Mesendoderm (in vitro differentiated cells): ENCODE results near the gene CCNT1.
"Not testable (repeated sequence)": the region's sequence is repeated elsewhere in the genome, so short reads cannot be mapped to it uniquely, and the experiment has no call there.

Source experiments
- DNase-seq: peaks from one replicate; pipeline ENCODE4 v3.0.0; 2013
- H2AK5ac ChIP-seq: 2 replicates; pipeline ENCODE4 v1.6.1; 2013; ENCODE audit warnings: low read length, inconsistent platforms
- H2BK120ac ChIP-seq: 2 replicates; pipeline ENCODE4 v1.6.1; 2013; ENCODE audit warnings: low read depth, mild to moderate bottlenecking, low read length, moderate library complexity, mixed read lengths
- H2BK15ac ChIP-seq: replicated peaks from 2 replicates; pipeline ENCODE4 v1.6.1; 2013; ENCODE audit warnings: low read depth, mild to moderate bottlenecking, moderate library complexity
- H2BK5ac ChIP-seq: 2 replicates; pipeline ENCODE4 v1.6.1; 2013; ENCODE audit warnings: low read length, inconsistent platforms
- H3K18ac ChIP-seq: 2 replicates; pipeline ENCODE4 v1.6.1; 2013; ENCODE audit warnings: mild to moderate bottlenecking, low read length, mixed read lengths
- H3K23ac ChIP-seq: one replicate; pipeline ENCODE4 v1.6.1; 2013; ENCODE audit warnings: low read length
- H3K27ac ChIP-seq: 2 replicates; pipeline ENCODE4 v1.5.1; 2013; ENCODE audit warnings: low read depth, mild to moderate bottlenecking, inconsistent platforms, low read length, moderate library complexity
- H3K27me3 ChIP-seq: 2 replicates; pipeline ENCODE4 v1.6.1; 2013; ENCODE audit warnings: low read length, control low read depth, mild to moderate bottlenecking, inconsistent platforms; ENCODE audit not compliant: insufficient read depth, poor library complexity
- H3K36me3 ChIP-seq: 2 replicates; pipeline ENCODE4 v1.6.1; 2013; ENCODE audit warnings: low read length, inconsistent platforms; ENCODE audit not compliant: control insufficient read depth, insufficient read depth
- H3K4ac ChIP-seq: one replicate; pipeline ENCODE4 v1.6.1; 2013; ENCODE audit warnings: low read depth, mild to moderate bottlenecking, low read length, moderate library complexity
- H3K4me1 ChIP-seq: 2 replicates; pipeline ENCODE4 v1.6.1; 2013; ENCODE audit warnings: low read depth, low read length, inconsistent platforms; ENCODE audit not compliant: control insufficient read depth
- H3K4me2 ChIP-seq: 2 replicates; pipeline ENCODE4 v1.6.1; 2013; ENCODE audit warnings: low read length
- H3K4me3 ChIP-seq: 2 replicates; pipeline ENCODE4 v1.5.1; 2013; ENCODE audit warnings: mild to moderate bottlenecking, low read length
- H3K56ac ChIP-seq: one replicate; pipeline ENCODE4 v1.6.1; 2013; ENCODE audit warnings: low read length
- H3K79me1 ChIP-seq: 2 replicates; pipeline ENCODE4 v1.6.1; 2013; ENCODE audit warnings: low read length, inconsistent platforms
- H3K79me2 ChIP-seq: 2 replicates; pipeline ENCODE4 v1.6.1; 2013; ENCODE audit warnings: mild to moderate bottlenecking, low read length; ENCODE audit not compliant: control insufficient read depth, insufficient read depth
- H3K9ac ChIP-seq: 2 replicates; pipeline ENCODE4 v1.6.1; 2013; ENCODE audit warnings: low read length, inconsistent platforms
- H4K5ac ChIP-seq: one replicate; pipeline ENCODE4 v1.6.1; 2013; ENCODE audit warnings: low read length
- H4K8ac ChIP-seq: one replicate; pipeline ENCODE4 v1.6.1; 2013; ENCODE audit warnings: low read depth, mild to moderate bottlenecking, control low read depth, low read length, moderate library complexity
- WGBS: extraction: QIAGEN DNeasy Blood & Tissue Kit; methylation state at CpG from one replicate; pipeline ENCODE4 v1.1.7; 2013; ENCODE audit warnings: low lambda C conversion rate, missing lambda C conversion rate; ENCODE audit not compliant: insufficient coverage; ENCODE audit errors: extremely low coverage; 5-methylcytosine and 5-hydroxymethylcytosine counted together

The CCNT1 gene

DNA sequence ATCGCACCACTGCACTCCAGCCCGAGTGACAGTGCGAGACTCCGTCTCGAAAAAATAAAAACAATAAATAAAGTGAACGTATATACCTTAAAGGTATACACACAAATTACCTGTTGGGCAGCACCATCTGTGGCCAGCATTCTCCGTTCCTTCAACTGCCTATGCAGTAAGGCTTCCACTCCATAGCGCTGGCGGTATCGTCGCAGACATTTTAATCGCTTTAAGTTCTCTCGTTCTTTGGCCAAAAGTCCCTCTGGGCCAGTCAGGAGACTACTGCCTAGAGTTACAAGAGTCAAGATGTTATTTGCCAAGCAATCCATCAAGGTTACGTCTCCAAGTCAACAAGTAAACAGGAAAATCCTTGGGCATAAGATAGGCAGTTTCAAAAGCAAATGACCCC is 47.5 kb downstream of the CCNT1 start:
- no peak overlapping the region for H3K27ac ChIP-seq
- no peak overlapping the region for H2BK15ac ChIP-seq
- no peaks in the 10 kb centered on the region for H3K4me1 ChIP-seq
- H3K36me3 ChIP-seq = peaks cover 8% of the 10 kb centered on the region
- H3K79me1 ChIP-seq = peaks cover 1% of the 10 kb centered on the region
- no peak overlapping the region for H3K56ac ChIP-seq
- no peak for DNase-seq
- no CpG with 5 or more reads among the region's 14 CpGs for WGBS
- H2BK5ac ChIP-seq = no peak overlapping the region
- no peak overlapping the region for H2AK5ac ChIP-seq
- H3K23ac ChIP-seq = no peak overlapping the region
- no peak overlapping the region for H3K9ac ChIP-seq
- no peak overlapping the region for H3K4ac ChIP-seq
- H3K18ac ChIP-seq = no peak overlapping the region
- no peak overlapping the region for H3K4me3 ChIP-seq
- H3K27me3 ChIP-seq = no peaks in the 10 kb centered on the region
- H2BK120ac ChIP-seq = no peak overlapping the region
- H4K8ac ChIP-seq = no peak overlapping the region
- H3K4me2 ChIP-seq = no peak overlapping the region
- H4K5ac ChIP-seq = no peak overlapping the region
- peaks cover 5% of the 10 kb centered on the region for H3K79me2 ChIP-seq

DNA sequence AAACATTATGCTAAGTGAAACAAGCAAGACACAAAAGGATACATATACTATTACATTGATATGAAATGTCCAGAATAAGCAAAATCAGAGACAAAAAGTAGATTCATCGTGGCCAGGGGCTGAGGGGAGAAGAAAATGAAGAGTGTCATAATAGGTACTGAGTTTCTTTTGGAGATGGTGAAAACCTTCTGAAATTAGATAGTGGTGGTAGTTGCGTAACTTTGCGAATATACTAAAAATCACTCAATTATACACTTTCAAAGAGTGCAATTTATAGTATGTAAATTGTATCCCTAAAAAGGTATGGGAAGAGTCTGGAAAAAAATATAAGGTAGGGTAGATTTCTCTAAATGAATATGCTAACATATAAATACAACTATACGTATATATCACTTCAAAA is 56.6 kb downstream of the CCNT1 start:
- no peaks in the 10 kb centered on the region for H3K79me1 ChIP-seq
- no peak overlapping the region for H4K8ac ChIP-seq
- H4K5ac ChIP-seq = no peak overlapping the region
- no peak overlapping the region for H2BK5ac ChIP-seq
- no CpG with 5 or more reads among the region's 4 CpGs for WGBS
- H2BK15ac ChIP-seq = no peak overlapping the region
- H3K36me3 ChIP-seq = peaks cover 5% of the 10 kb centered on the region
- no peaks in the 10 kb centered on the region for H3K79me2 ChIP-seq
- H3K9ac ChIP-seq = no peak overlapping the region
- no peak overlapping the region for H2BK120ac ChIP-seq
- no peak overlapping the region for H3K23ac ChIP-seq
- H3K4me1 ChIP-seq = no peaks in the 10 kb centered on the region
- no peaks in the 10 kb centered on the region for H3K27me3 ChIP-seq
- no peak overlapping the region for H3K18ac ChIP-seq
- H3K27ac ChIP-seq = no peak overlapping the region
- DNase-seq = no peak
- H2AK5ac ChIP-seq = no peak overlapping the region
- no peak overlapping the region for H3K4me3 ChIP-seq
- H3K4me2 ChIP-seq = no peak overlapping the region
- H3K4ac ChIP-seq = no peak overlapping the region
- H3K56ac ChIP-seq = no peak overlapping the region

DNA sequence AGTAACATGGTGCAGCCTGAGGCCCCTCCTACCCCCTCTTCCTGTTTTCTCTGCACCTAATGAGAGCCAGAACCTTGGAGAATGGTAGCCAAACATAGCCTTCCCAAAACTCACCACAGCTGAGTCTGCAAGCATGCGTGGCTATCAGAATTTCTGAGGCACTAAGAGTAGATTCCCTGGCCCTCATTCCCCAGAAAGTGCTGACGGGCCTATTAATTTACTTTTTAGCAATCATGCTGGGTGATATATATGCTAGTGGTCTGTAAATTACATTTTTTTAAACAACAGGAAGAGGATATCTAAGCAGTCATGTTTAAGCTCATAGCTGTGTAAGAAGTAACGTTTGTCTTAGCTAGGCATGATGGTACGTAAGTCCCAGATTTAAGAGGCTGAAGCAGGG is 64.8 kb downstream of the CCNT1 start:
- peaks cover 6% of the 10 kb centered on the region for H3K36me3 ChIP-seq
- DNase-seq = no peak

DNA sequence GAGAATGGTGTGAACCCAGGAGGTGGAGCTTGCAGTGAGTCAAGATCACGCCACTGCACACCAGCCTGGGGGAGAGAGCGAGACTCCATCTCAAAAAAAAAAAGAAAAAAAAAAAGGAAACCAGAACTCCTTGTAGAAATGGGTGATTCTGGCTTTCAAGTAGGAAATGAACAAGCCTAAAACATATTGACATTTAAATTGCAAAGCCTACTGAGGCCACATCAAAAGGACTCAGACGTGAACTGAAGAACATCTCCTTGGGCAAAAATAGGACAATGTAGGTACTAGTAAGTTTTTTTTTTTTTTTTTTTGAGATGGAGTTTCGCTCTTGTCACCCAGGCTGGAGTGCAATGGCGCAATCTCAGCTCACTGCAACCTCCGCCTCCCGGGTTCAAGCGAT is 71.2 kb downstream of the CCNT1 start:
- not testable (repeated sequence) for H3K18ac ChIP-seq, H2BK15ac ChIP-seq, DNase-seq, H3K36me3 ChIP-seq, H3K23ac ChIP-seq, H3K27ac ChIP-seq, H2AK5ac ChIP-seq, H3K4me3 ChIP-seq, H3K4me2 ChIP-seq, H3K56ac ChIP-seq, H3K27me3 ChIP-seq, H4K5ac ChIP-seq, H2BK120ac ChIP-seq, H3K79me2 ChIP-seq, H3K9ac ChIP-seq, H2BK5ac ChIP-seq, H3K4ac ChIP-seq, H3K4me1 ChIP-seq, H3K79me1 ChIP-seq, H4K8ac ChIP-seq
- no CpG with 5 or more reads among the region's 8 CpGs for WGBS

More for the DNA sequence above, 64.8 kb downstream of the CCNT1 start:
- no peak overlapping the region for H2BK5ac ChIP-seq
- H4K5ac ChIP-seq = no peak overlapping the region
- H3K9ac ChIP-seq = no peak overlapping the region
- no peak overlapping the region for H3K4me2 ChIP-seq
- no peak overlapping the region for H3K27ac ChIP-seq
- H3K4ac ChIP-seq = no peak overlapping the region
- H3K4me3 ChIP-seq = no peak overlapping the region
- H3K23ac ChIP-seq = no peak overlapping the region
- H2BK120ac ChIP-seq = no peak overlapping the region
- no peaks in the 10 kb centered on the region for H3K79me2 ChIP-seq
- WGBS = no CpG with 5 or more reads among the region's 4 CpGs
- no peak overlapping the region for H3K18ac ChIP-seq
- H4K8ac ChIP-seq = no peak overlapping the region
- no peak overlapping the region for H3K56ac ChIP-seq
- H2AK5ac ChIP-seq = no peak overlapping the region
- H3K27me3 ChIP-seq = no peaks in the 10 kb centered on the region
- H2BK15ac ChIP-seq = no peak overlapping the region
- no peaks in the 10 kb centered on the region for H3K79me1 ChIP-seq
- H3K4me1 ChIP-seq = no peaks in the 10 kb centered on the region

DNA sequence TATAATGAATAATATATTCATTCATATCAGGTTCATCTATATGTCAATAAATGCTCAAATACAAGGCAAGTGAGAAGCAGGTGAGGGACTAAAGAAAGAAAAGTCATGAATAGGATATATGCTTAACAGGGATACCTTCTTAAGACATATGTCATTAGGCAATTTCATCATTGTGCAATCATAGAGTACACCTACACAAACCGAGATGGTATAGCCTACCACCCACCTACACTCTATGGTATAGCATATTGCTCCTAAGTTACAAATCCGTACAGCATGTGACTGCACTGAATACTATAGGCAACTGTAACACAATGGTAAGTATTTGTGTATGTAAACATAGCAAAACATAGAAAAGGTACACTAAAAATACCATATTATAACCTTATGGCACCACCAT is 73.5 kb downstream of the CCNT1 start:
- Histone ChIP-seq H3K4me1 (no peaks in the 10 kb centered on the region), H2BK120ac (no peak overlapping the region), H3K36me3 (peaks cover 4% of the 10 kb centered on the region), H3K27me3 (no peaks in the 10 kb centered on the region), H4K5ac (no peak overlapping the region), H3K79me2 (no peaks in the 10 kb centered on the region), H3K27ac (no peak overlapping the region), H3K79me1 (no peaks in the 10 kb centered on the region), H3K9ac (no peak overlapping the region), H2AK5ac (no peak overlapping the region), H2BK15ac (no peak overlapping the region), H3K4me3 (no peak overlapping the region), H3K4ac (no peak overlapping the region), H2BK5ac (no peak overlapping the region), H3K56ac (no peak overlapping the region), H3K4me2 (no peak overlapping the region), H4K8ac (no peak overlapping the region), H3K23ac (no peak overlapping the region), H3K18ac (no peak overlapping the region)
- no peak for DNase-seq
- WGBS = no CpG with 5 or more reads among the region's 2 CpGs

DNA sequence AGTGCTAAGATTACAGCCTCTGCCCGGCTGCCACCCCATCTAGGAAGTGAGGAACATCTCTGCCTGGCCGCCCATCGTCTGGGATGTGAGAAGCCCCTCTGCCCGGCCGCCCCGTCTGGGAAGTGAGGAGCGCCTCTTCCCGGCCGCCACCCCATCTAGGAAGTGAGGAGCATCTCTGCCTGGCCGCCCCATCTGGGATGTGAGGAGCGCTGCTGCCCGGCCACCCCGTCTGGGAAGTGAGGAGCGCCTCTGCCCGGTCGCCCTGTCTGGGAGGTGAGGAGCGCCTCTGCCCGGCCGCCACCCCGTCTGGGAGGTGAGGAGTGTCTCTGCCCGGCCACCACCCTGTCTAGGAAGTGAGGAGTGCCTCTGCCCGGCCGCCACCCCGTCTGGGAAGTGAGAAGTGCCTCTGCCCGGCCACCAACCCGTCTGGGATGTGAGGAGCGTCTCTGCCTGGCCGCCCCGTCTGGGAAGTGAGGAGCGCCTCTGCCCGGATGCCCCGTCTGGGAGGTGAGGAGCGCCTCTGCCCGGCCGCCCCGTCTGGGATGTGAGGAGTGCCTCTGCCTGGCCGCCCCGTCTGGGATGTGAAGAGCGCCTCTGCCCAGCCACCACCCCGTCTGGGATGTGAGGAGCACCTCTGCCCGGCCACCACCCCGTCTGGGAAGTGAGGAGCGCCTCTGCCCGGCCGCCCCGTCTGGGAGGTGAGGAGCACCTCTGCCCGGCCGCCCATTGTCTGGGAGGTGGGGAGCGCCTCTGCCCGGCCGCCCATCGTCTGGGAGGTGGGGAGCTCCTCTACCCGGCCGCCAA is 74.6 kb downstream of the CCNT1 start:
- not testable (repeated sequence) for H3K4ac ChIP-seq, H3K18ac ChIP-seq, H3K79me2 ChIP-seq, H3K23ac ChIP-seq, H3K9ac ChIP-seq, H3K27me3 ChIP-seq, H3K4me3 ChIP-seq, H2BK120ac ChIP-seq, H2BK15ac ChIP-seq, H2AK5ac ChIP-seq, DNase-seq, H3K79me1 ChIP-seq, H2BK5ac ChIP-seq, H3K56ac ChIP-seq, H3K4me1 ChIP-seq, H3K27ac ChIP-seq, H4K5ac ChIP-seq, H3K4me2 ChIP-seq, H3K36me3 ChIP-seq, H4K8ac ChIP-seq
- no CpG with 5 or more reads among the region's 54 CpGs for WGBS
